Measurements from ENCODE around the gene PKHD1.

DNA sequence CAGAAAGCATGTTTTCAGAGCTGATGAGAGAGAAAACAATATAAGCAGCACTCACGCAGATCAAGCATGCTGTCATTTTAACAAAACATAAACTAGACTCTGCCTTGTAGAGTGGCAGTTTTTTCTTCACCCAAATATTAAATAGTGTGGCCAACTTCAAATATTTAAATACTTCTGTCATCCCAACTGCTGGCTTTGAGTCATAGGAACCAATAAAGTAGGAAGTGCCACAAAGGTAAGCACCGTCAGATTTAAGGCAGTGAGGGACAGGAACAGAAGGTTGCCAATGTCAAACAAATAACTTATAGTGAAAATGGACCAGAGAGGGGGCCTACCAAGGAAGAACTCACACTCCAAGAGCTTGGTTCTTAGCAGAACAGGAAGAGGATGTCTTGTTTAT, 222.2 kb downstream of the PKHD1 start:
- TF ChIP-seq, protein P1, sequence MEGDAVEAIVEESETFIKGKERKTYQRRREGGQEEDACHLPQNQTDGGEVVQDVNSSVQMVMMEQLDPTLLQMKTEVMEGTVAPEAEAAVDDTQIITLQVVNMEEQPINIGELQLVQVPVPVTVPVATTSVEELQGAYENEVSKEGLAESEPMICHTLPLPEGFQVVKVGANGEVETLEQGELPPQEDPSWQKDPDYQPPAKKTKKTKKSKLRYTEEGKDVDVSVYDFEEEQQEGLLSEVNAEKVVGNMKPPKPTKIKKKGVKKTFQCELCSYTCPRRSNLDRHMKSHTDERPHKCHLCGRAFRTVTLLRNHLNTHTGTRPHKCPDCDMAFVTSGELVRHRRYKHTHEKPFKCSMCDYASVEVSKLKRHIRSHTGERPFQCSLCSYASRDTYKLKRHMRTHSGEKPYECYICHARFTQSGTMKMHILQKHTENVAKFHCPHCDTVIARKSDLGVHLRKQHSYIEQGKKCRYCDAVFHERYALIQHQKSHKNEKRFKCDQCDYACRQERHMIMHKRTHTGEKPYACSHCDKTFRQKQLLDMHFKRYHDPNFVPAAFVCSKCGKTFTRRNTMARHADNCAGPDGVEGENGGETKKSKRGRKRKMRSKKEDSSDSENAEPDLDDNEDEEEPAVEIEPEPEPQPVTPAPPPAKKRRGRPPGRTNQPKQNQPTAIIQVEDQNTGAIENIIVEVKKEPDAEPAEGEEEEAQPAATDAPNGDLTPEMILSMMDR (IDR thresholded peaks at IDR 0.05) = no peak
- TF ChIP-seq, protein P2, sequence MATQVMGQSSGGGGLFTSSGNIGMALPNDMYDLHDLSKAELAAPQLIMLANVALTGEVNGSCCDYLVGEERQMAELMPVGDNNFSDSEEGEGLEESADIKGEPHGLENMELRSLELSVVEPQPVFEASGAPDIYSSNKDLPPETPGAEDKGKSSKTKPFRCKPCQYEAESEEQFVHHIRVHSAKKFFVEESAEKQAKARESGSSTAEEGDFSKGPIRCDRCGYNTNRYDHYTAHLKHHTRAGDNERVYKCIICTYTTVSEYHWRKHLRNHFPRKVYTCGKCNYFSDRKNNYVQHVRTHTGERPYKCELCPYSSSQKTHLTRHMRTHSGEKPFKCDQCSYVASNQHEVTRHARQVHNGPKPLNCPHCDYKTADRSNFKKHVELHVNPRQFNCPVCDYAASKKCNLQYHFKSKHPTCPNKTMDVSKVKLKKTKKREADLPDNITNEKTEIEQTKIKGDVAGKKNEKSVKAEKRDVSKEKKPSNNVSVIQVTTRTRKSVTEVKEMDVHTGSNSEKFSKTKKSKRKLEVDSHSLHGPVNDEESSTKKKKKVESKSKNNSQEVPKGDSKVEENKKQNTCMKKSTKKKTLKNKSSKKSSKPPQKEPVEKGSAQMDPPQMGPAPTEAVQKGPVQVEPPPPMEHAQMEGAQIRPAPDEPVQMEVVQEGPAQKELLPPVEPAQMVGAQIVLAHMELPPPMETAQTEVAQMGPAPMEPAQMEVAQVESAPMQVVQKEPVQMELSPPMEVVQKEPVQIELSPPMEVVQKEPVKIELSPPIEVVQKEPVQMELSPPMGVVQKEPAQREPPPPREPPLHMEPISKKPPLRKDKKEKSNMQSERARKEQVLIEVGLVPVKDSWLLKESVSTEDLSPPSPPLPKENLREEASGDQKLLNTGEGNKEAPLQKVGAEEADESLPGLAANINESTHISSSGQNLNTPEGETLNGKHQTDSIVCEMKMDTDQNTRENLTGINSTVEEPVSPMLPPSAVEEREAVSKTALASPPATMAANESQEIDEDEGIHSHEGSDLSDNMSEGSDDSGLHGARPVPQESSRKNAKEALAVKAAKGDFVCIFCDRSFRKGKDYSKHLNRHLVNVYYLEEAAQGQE (IDR thresholded peaks at IDR 0.05; ENCODE audit: insufficient read depth in 1 of 2, low read depth in 2 of 2, low read length in 1 of 2) = no peak
- TF ChIP-seq POLR2AphosphoS5 (IDR thresholded peaks at IDR 0.05; ENCODE audit: low read depth, low read length) = no peak
- TF ChIP-seq SIN3A (IDR thresholded peaks at IDR 0.05; ENCODE audit: borderline replicate concordance, insufficient read depth, low read depth, low read length) = no peak
